Kidney (tissue), 14 donors: ENCODE data around the gene ABHD6. TPM values are rescaled to one million over a fixed set of nuclear protein-coding genes. Genes with fewer than 3 reads are reported as not detected.

Experiments
- DNase-seq, 5 donors: peaks; one replicate each; pipeline ENCODE4 v3.0.0-alpha.2; 2013 to 2020
- FAIRE-seq: peaks from 2 replicates; lab custom pipeline; 2012; peaks lifted over from hg19 to GRCh38; lab: Jason Lieb, UNC
- H3K27ac ChIP-seq, 2 donors: one replicate each; pipeline ENCODE4 v1.7.0; 2013; ENCODE audit warnings: low read depth in 2 of 2, low read length in 2 of 2, inconsistent platforms in 1 of 2
- H3K27me3 ChIP-seq: one replicate; pipeline ENCODE4 v1.7.1; 2013; ENCODE audit warnings: low read length, inconsistent platforms; ENCODE audit not compliant: control insufficient read depth, insufficient read depth
- H3K36me3 ChIP-seq, 3 donors: one replicate each; pipeline versions ENCODE4 v1.7.0 to v1.7.1; 2013; ENCODE audit warnings: low read length in 3 of 3, control low read depth in 1 of 3, inconsistent platforms in 1 of 3; ENCODE audit not compliant: insufficient read depth in 3 of 3, control insufficient read depth in 2 of 3
- H3K4me1 ChIP-seq, 3 donors: one replicate each; pipeline versions ENCODE4 v1.7.0 to v1.7.1; 2013; ENCODE audit warnings: low read length in 3 of 3, inconsistent platforms in 1 of 3, low read depth in 1 of 3; ENCODE audit not compliant: control insufficient read depth in 2 of 3, insufficient read depth in 2 of 3
- H3K4me3 ChIP-seq, 3 donors: one replicate each; pipeline versions ENCODE4 v1.7.0 to v1.8.1; 2013; ENCODE audit warnings: low read length in 3 of 3, control low read depth in 1 of 3, inconsistent platforms in 1 of 3
- H3K9ac ChIP-seq, 3 donors: one replicate each; pipeline versions ENCODE4 v1.7.0 to v1.7.1; 2013; ENCODE audit warnings: low read length in 3 of 3, control low read depth in 1 of 3, inconsistent platforms in 1 of 3
- H3K9me3 ChIP-seq, 3 donors: one replicate each; pipeline versions ENCODE4 v1.7.0 to v1.7.1; 2013; ENCODE audit warnings: low read length in 3 of 3, control low read depth in 1 of 3, inconsistent platforms in 1 of 3; ENCODE audit not compliant: control insufficient read depth in 2 of 3, insufficient read depth in 1 of 3
- CTCF ChIP-seq: IDR thresholded peaks from 3 replicates; pipeline ENCODE4 v1.5.1; 2012; ENCODE audit warnings: mild to moderate bottlenecking, moderate library complexity, borderline replicate concordance; ENCODE audit not compliant: insufficient read depth; ENCODE audit errors: extremely low read depth
- intact Hi-C: fragments of 100-400 bp; cut with DNase I; formaldehyde crosslinking; loops from one replicate; pipeline ENCODE4 v1.11.1; 2022
- polyA plus RNA-seq: library from polyadenylated mRNA; stranded (reverse); fragments of 350-450 nt; fragmentation: Illumina TruSeq; extraction: RNeasy Lipid Tissue Mini Kit (QIAGEN cat#74804); gene quantifications from one replicate; pipeline ENCODE4 v1.2.3, GENCODE V29; 2014; ENCODE audit warnings: low read depth, low replicate concordance; ENCODE audit not compliant: insufficient read depth
- total RNA-seq: library from RNA; stranded (reverse); fragmentation: NEBNext Ultra II Directional; extraction: Animal tissue kit (Norgen Biotek cat#: 25700); gene quantifications from one replicate; pipeline ENCODE4 v1.2.1, GENCODE V29; 2021
- donor health status: control.
- donor health status: control.
- donor health status: control.
- donor health status: control.
- donor health status: control.
- donor health status: DM: yes; HTN: yes; CAD: no.
- donor health status: Normal renal cell carcinoma (clear cell type).

ABHD6 gene
- total and polyA plus RNA-seq, 2 donors from 2014 or later, result 10.2 to 21.4 TPM

- DNase-seq (no peak), FAIRE-seq (no peak)
- Histone ChIP-seq H3K9me3 (no peaks in the 10 kb centered on the region), H3K9ac (no peak overlapping the region), H3K27ac (peak overlapping the region; percentile 42 to 62), H3K4me1 (peaks cover 0 to 16% (median 4%) of the 10 kb centered on the region in 3 donors), H3K27me3 (no peaks in the 10 kb centered on the region), H3K4me3 (no peak overlapping the region), H3K36me3 (no peaks in the 10 kb centered on the region)
- TF ChIP-seq CTCF, result no peak
- intact Hi-C loops, result loop anchor here (10.0 kb wide), 1 partner anchor 298 kb away; no protein-coding TSS in a partner anchor
These were observed 88.8 kb downstream of the ABHD6 start for GRCh38 chr3:58326267-58326900.

- DNase-seq, result no peak
- TF ChIP-seq CTCF, result no peak
- no peak for FAIRE-seq
- Histone ChIP-seq H3K9me3 (no peaks in the 10 kb centered on the region), H3K4me3 (no peak overlapping the region), H3K9ac (no peak overlapping the region), H3K27ac (no peak overlapping the region), H3K4me1 (peaks cover 0 to 21% (median 14%) of the 10 kb centered on the region in 3 donors), H3K36me3 (no peaks in the 10 kb centered on the region), H3K27me3 (no peaks in the 10 kb centered on the region)
- intact Hi-C loops, result loop anchor here (10.0 kb wide), 1 partner anchor 295 kb away; no protein-coding TSS in a partner anchor
These were observed 91.7 kb downstream of the ABHD6 start for GRCh38 chr3:58329150-58329921.

- Histone ChIP-seq H3K27me3 (no peaks in the 10 kb centered on the region), H3K27ac (no peak overlapping the region), H3K9ac (no peak overlapping the region), H3K36me3 (no peaks in the 10 kb centered on the region), H3K4me1 (peaks cover 0 to 18% (median 13%) of the 10 kb centered on the region in 3 donors), H3K4me3 (no peak overlapping the region), H3K9me3 (no peaks in the 10 kb centered on the region)
- no peak for TF ChIP-seq CTCF
- intact Hi-C loops, result loop anchor here (10.0 kb wide), 2 partner anchors 85 to 295 kb away; no protein-coding TSS in a partner anchor
- FAIRE-seq, result no peak
- no peak for DNase-seq
These were observed 92.4 kb downstream of the ABHD6 start for GRCh38 chr3:58329922-58330413.
